Measurements from ENCODE around the gene OBP2B. TPM values are rescaled to one million over a fixed set of nuclear protein-coding genes. Genes with fewer than 3 reads are reported as not detected.
"Not testable (repeated sequence)": the region's sequence is repeated elsewhere in the genome, so short reads cannot be mapped to it uniquely, and the experiment has no call there.

Gene OBP2B
- total and polyA plus RNA-seq, 2 experiments from 2014 or later = not detected

- TF ChIP-seq REST (IDR thresholded peaks at IDR 0.05; ENCODE audit: unreplicated experiment) (no peak), EZH2 (IDR thresholded peaks at IDR 0.05; ENCODE audit: low read depth, unreplicated experiment) (no peak), ZNF331 (CRISPR knock-in tag; IDR thresholded peaks at IDR 0.05; ENCODE audit: low read depth) (no peak), CTCF (conservative IDR thresholded peaks at IDR 0.05; ENCODE audit: low read depth in 2 of 2) (no peak), NANOG (IDR thresholded peaks at IDR 0.05; ENCODE audit: borderline replicate concordance) (no peak), ETS1 (IDR thresholded peaks at IDR 0.05) (no peak), STAT1 (IDR thresholded peaks at IDR 0.05; ENCODE audit: unreplicated experiment) (no peak)
Measured at GRCh38 chr9:133237035-133237731, 28.1 kb upstream of the OBP2B start (continued).

- not testable (repeated sequence) for H3K4me1 ChIP-seq (ENCODE audit: insufficient read depth); H3K27ac Mint-ChIP-seq; H3K4me1 Mint-ChIP-seq; H3K4me2 ChIP-seq; H4K20me1 ChIP-seq (replicated peaks; ENCODE audit: insufficient read depth); H3K27ac ChIP-seq (ENCODE audit: low read depth); H3K9me3 Mint-ChIP-seq; H3K36me3 Mint-ChIP-seq (ENCODE audit: low read depth); H3K79me2 ChIP-seq (replicated peaks; ENCODE audit: insufficient read depth); H3K4me3 Mint-ChIP-seq; H3K9me2 ChIP-seq (ENCODE audit: insufficient read depth); H2AFZ ChIP-seq; ATAC-seq; H3F3A ChIP-seq (replicated peaks; ENCODE audit: low read depth); DNase-seq (ENCODE audit: low spot score); H3K4me3 ChIP-seq; H3K36me3 ChIP-seq (ENCODE audit: insufficient read depth)
- peaks cover 13% of the 10 kb centered on the region for H3K27me3 ChIP-seq (ENCODE audit: insufficient read depth)
- H3K27me3 Mint-ChIP-seq (ENCODE audit: insufficient read depth, low read depth, poor library complexity) = peaks cover 35% of the 10 kb centered on the region
Measured at GRCh38 chr9:133236291-133237034, 27.4 kb upstream of the OBP2B start.

All from GM23338 (cell line).